HG03175 (cell line): ENCODE measurements around the gene TMC4.
"Not testable (repeated sequence)": the region's sequence is repeated elsewhere in the genome, so short reads cannot be mapped to it uniquely, and the experiment has no call there.

Source experiments
- ATAC-seq: cut with Tn5 transposase; IDR thresholded peaks from one replicate; pipeline ENCODE4 v1.9.1; 2021; ENCODE audit warnings: mild to moderate bottlenecking, moderate library complexity; ENCODE audit not compliant: unreplicated experiment

Gene TMC4

GRCh38 chr19:54180691-54181091 lies 7.7 kb upstream of the TMC4 start:
- no peak for ATAC-seq

GRCh38 chr19:54179921-54180461 lies 7.0 kb upstream of the TMC4 start:
- no peak for ATAC-seq

GRCh38 chr19:54179262-54179852 lies 6.4 kb upstream of the TMC4 start:
- ATAC-seq: no peak

- no peak for ATAC-seq
These were observed 5.8 kb upstream of the TMC4 start for GRCh38 chr19:54178581-54179261.

GRCh38 chr19:54173951-54174834 lies 1.2 kb upstream of the TMC4 start:
- ATAC-seq: no peak

GRCh38 chr19:54173359-54173699 lies 369 bp upstream of the TMC4 start:
- ATAC-seq: no peak

- ATAC-seq: not testable (repeated sequence)
These were observed 1.1 kb downstream of the TMC4 start for GRCh38 chr19:54171736-54172431.

- ATAC-seq: no peak
These were observed 3.7 kb downstream of the TMC4 start for GRCh38 chr19:54169149-54169740.

- no peak for ATAC-seq
These were observed 4.6 kb downstream of the TMC4 start for GRCh38 chr19:54168174-54168917.

GRCh38 chr19:54165222-54165621 lies 7.7 kb downstream of the TMC4 start:
- ATAC-seq: no peak

- ATAC-seq: no peak
These were observed 8.4 kb downstream of the TMC4 start for GRCh38 chr19:54164369-54165068.

- no peak for ATAC-seq
These were observed 10.1 kb downstream of the TMC4 start for GRCh38 chr19:54162884-54163283.

- ATAC-seq: no peak
These were observed 10.6 kb downstream of the TMC4 start for GRCh38 chr19:54162241-54162805.

- ATAC-seq: no peak
These were observed 12.1 kb downstream of the TMC4 start for GRCh38 chr19:54160854-54161253.

- ATAC-seq: no peak
These were observed 12.7 kb downstream of the TMC4 start for GRCh38 chr19:54160182-54160811.

- ATAC-seq: peak; percentile 87
These were observed 13.4 kb downstream of the TMC4 start, which contains the start of gene LENG1 for GRCh38 chr19:54159352-54160181. LENG1 (minus strand) TSS chr19:54159721; CDS start chr19:54159695, 26 bp downstream.

GRCh38 chr19:54158812-54159351 lies 14.1 kb downstream of the TMC4 start:
- ATAC-seq: no peak
